Activated CD4-positive, alpha-beta T cell treated with anti-CD3 and anti-CD28 coated beads, Interleukin-2, amount 50 U/mL, for 48 hours (primary cell): Measurements from ENCODE around the gene EVL.
"Not testable (repeated sequence)": the region's sequence is repeated elsewhere in the genome, so short reads cannot be mapped to it uniquely, and the experiment has no call there.

ENCODE experiments used
- DNase-seq, 2 experiments: peaks; one replicate each; pipeline ENCODE4 v3.0.0-alpha.2; 2020

EVL gene, protein sequence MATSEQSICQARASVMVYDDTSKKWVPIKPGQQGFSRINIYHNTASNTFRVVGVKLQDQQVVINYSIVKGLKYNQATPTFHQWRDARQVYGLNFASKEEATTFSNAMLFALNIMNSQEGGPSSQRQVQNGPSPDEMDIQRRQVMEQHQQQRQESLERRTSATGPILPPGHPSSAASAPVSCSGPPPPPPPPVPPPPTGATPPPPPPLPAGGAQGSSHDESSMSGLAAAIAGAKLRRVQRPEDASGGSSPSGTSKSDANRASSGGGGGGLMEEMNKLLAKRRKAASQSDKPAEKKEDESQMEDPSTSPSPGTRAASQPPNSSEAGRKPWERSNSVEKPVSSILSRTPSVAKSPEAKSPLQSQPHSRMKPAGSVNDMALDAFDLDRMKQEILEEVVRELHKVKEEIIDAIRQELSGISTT

DNA sequence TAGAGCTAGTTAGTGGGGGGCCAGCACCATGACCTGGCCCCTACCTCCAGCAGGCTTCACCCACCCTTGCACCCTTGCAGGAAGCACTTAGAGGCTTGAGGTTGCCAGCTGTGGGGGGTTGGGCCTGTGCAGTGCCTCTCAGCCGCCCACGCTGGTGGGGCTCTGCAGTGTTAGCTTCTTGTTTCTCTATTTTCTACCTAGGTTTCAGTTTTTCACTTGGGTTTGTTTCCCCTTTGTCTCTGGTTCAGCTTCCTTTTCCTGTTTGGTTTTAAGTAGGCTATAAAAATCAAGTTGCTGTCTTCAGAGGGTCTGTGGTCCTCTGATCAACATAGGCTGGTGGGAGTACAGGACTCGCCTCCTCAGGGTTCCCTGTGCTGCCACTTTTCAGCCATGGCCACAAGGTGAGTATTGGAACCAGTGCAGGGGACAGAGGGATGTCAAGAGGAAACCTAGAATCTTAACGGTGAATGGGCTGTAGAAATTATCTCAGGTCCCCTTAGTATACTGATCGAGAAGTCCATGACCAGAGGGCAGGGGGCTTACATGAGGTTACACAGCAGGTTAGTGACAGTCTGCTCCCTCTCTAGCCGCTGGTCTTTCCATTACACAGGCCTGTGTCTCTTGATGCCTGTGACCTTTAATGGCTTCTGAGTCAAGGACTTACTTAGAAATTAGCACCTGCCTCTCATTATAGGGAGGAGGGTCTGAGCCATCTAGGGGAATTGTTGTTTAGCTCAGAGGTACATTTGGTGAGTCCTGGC is at the start of gene EVL:
Gene EVL (plus strand): TSS at position 312 of the 761 bp plus-strand sequence. CDS start 79 bp downstream, at position 391.
- DNase-seq, result peak; percentile 87 to 88

DNA sequence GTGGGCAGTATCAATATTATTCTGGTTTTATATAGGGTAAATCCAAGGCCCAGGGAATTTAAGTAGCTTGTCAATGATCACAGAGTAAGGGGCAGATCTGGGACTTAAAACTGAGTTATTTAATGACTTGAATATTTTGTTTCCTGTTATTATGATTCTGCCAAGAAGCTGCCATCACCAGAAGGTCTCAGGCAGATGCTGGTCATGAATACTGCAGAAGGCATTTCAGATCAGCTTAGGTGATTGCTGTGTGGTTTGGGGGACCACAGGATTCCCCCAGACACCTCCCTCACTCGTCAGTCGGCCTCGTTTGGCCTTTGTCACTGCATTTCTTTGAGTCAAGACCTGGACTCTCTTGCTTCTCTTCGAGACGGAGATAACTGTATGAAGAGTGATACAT is 47.7 kb upstream of the EVL start:
- DNase-seq, result no peak

DNA sequence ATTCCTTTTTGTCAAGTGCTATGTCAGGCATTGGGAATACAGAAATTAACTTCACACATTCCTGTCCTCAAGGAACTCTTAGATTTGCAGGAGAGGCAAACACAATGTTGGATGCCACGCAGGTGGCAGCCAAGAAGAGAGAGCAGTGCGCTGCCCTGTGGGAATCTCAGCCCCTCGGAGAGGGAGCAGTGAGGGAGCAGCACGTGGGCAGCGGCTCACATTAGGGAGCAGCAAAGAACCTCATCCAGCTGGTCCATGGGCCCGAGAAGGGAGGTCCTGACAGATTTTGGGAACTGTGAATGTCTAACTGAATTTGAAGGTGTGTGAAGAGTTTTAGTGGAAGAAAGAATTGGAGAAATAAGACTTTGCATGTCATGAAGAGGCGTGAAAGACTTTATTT is 47.2 kb upstream of the EVL start:
- no peak for DNase-seq

DNA sequence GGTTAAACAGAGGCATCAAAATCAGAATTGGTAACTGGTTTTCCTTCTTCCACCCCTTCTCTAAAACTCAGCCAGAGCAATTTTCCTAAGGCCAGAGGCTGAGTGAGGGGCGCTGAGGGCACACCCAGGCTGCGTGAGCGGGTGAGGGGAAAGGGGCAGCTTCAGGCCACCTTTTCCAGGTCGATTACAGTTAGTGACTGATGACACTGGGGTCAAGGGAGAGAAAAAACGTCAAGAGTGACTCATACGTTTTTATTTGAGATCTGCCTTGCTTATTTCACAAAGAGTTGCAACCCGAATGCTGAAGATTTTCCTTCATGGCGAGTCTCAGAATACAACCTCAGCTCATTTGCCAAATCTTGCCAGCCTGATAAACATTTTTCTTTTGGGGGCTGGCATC is 46.7 kb upstream of the EVL start:
- DNase-seq, result no peak

DNA sequence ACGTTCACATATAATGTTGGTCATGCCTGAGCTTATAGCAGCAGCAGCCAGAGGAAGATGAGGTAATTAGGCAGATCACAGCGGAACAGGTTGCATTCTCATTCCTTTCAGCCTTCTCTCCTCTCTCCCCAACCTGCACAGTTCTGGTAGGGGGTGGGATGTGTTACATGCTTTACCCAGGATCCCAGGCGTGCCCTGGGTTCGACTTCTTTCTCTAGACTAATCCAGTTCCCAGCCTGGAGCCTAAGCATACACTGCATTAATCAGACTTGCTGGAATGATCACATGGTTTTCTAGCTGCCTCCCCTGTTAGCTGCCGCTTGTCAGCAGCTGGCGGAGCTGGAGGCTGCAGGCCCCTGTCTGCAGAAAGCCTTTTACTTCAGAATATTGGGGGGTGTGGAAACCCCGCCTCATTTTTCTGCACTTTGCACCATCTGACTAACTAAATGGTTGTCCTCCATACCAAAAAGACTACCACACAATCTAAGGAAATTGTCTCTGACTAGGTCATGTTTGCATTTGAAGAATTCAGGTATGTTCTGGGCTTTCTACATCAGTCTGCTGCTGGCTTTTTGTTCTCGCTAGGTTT is 46.0 kb upstream of the EVL start:
- no peak for DNase-seq

DNA sequence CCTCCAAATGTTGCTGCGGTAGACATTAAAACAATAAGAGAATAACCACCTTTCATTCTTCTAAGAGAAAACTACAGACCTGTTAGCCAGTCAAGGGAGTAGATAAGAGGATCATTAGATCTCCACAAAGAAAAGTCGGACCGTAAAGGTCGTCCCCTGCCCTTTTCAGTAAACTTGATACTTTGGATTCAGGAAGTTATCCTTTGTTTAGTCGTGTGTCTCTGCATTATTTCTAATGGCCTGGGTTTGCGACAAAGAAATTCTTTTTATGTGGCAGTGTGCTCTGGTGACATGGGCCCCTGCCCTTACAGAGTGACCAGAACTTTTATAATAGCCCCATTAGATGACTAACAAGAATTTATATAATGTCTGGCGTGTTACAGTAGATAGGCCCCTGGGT is 44.6 kb upstream of the EVL start:
- DNase-seq, result no peak

DNA sequence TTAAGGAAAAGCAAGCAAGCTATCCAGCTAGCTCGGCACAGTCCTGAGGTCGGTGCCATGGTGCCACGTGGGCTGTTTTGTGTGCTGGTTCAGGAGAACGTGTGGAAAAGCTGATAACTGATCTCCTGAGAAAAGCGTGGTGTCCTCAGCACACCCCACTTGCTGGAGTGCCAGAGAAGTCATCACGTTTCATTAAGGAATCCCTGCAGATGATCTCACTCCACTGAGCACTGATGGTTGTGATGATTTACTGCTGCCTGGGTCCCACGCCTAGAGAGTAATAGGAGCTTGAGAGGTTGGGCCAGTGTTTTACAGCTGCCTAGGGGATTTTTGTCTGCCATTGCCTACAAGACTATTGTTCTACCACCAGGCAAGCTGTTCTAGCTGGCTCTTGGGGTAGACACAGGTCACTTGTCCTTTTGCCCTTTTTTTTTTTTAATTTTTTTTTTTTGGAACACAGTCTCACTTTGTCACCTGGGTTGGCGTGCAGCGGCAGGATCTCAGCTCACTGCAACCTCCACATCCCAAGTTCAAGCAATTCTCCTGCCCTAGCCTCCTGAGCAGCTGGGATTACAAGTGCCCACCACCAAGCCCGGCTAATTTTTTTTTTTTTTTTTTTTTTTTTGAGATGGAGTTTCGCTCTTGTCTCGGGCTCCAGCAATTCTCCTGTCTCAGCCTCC is 42.3 kb upstream of the EVL start:
- no peak for DNase-seq

DNA sequence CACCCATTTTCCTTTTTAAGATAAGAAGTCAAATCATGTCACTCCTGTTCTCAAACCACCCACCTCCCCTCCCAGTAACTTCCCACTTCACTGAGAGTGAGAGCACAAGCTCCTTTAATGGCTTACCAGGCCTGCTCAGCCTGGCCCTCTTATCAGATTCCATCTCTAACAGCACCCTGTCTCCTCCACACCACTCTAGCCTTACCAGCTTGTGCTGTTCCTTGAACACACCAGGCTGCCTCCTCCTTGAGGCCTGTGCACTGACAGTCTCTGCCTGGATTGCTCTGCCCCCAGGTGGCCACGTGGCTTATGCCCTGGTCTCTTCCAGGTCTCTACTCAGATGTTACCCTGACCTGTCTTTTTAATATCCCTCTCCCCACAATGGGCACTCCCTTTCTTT is 40.1 kb upstream of the EVL start:
- DNase-seq, result peak; percentile 10 to 39

DNA sequence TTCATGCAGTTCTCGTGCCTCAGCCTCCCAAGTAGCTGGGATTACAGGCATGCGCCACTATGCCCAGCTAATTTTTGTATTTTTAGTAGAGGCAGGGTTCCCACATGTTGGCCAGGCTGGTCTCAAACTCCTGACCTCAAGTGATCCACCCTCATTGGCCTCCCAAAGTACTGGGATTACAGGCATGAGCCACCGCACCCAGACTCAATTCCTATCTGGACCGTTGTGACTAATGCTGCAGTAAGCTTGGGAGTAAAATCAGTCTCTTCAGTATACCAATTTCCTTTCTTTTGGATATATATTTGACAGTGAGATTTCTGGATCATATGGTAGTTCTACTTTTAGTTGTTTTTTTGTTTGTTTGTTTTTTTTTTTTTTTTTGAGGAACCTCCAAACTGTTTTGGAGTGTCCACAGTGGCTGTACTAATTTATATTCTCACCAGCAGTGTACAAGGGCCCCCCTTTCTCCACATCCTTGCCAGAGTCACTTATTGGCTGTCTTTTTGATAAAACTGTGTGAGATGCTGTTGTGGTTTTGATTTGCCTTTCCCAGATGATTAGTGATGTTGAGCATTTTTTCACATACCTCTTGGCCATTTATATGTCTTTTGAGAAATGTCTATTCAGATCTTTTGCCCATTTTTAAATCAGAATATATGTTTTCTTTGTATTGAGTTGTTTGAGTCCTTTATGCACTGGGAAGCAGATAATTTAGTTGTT is 37.3 kb upstream of the EVL start:
- DNase-seq, result no peak

DNA sequence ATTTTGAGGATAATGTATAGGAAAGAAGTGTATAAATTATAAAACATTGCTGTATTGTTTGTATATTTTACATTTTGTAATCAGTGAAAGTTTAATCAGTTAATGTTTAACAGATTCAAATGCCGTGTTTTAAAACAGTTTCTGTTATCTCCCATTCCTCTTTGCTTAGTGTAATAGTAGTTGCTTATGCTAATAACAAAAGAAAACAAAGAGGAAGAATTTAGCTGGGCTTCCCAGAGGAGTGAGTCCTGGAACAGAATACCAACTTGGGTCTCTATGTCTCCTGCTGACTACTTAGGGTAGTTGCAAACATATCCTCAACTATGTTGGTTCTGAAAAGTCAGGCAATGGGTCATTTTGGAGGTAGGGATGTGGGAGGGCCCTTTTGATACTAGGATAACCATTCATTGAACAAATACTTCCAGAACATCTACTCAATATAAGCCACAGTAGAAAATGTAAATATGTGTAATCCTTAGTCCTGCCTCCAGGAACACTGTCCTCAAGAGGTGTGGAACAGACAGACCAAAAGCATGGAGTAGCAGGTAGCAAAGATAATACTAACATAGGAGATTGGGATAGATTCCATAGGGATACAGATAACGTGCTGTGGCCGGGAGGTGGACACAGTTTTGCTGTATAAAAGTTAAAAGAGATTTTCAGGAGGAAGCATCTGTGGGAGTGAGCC is 36.1 kb upstream of the EVL start:
- no peak for DNase-seq

DNA sequence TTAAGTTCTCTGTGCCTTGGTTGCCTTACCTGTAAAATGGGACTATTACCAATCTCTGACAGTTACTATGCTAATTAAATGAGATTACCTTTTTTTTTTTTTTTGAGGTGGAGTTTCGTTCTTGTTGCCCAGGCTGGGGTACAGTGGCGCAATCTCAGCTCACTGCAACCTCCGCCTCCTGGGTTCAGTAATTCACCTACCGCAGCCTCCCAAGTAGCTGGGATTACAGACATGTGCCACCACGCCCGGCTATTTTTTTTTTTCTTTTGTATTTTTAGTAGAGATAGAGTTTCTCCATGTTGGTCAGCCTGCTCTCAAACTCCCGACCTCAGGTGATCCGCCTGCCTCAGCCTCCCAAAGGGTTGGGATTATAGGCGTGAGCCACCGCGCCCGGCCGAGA is 35.2 kb upstream of the EVL start:
- DNase-seq, result not testable (repeated sequence)

DNA sequence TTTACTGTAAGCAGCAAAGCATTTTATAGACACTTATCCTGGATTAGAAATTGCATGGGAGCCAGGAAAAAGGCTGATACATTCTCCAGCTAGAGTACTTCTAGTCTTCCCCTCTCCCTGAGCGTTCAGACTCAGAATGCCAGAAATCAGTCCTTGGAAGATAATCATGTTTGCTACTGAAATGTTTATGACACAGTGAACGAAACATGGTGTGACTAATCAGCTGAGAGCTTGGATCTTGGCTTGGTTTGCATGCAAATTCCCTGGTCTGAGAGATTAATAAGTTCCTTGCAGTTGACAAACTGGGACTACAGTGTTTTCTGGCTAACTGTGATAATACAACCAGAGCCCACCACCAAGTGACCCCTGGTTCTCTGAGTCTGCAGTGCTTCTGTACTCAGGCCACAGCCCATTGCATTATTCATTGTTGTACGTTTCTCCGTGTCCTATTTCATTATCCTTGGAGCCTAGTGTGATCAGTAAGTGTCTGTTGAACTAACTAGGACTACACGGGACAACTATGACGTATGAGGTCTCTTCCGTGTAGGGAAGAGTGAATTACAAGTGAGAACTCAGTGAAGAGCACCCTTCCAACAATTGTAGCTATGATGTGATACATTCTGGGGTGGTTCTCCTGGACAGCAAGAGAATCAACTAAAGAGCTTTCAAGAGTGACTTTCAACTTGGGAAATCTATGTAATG is 34.6 kb upstream of the EVL start:
- no peak for DNase-seq

DNA sequence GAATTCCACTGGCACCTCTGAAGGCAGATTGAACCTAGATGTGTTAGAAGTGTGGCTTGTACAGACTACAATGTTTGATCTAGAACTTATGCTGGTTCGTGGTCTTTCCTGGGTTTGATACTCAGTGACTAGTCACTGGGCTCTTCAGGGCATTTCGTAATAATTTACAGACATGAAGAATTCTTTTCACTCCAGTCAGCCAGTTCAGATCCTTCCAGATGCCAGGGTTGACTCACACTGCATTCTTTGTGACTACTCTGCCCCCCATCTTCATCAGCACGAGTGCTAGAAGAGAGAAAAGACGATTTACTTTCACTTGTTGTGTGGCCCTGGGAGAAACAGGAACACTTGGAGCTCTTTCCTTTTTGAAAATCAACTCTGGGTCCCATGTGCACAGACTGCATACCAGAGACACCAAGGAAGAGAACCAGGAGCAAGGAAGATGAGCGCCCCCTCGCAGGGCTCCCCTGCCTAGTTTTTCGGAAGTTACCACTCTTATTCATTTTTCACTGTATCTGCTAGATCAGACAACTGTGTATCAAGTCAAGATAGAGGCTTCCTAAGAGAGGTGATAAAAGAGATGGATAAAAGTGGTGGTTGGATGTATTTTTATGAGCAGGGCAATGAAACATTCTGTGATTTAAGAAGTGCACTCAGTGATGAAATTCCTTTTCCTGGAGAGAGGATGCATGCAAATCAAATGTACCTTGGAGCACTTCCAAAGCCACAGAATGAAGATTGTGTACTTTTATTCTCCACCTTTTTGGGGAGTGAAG is 33.5 kb upstream of the EVL start:
- DNase-seq, result no peak

DNA sequence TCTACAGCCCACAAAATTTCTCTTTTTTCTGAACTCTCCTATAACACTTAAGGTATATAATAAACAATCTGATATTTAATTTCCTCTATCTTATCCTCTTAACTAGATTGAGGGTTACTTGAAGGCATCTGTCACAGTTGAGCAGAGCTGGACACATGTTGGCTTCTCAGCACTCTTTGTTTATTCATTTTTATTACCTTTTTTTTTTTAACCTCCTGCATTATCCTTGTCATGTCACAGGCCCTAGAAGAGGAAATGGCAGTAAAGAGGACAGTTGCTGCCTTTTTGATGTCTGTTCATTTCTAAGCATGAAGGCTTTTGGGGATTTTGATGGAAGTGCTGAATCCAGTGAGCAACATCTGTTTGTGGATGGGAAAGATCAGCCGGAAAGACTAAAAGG is 32.5 kb upstream of the EVL start:
- DNase-seq, result no peak

DNA sequence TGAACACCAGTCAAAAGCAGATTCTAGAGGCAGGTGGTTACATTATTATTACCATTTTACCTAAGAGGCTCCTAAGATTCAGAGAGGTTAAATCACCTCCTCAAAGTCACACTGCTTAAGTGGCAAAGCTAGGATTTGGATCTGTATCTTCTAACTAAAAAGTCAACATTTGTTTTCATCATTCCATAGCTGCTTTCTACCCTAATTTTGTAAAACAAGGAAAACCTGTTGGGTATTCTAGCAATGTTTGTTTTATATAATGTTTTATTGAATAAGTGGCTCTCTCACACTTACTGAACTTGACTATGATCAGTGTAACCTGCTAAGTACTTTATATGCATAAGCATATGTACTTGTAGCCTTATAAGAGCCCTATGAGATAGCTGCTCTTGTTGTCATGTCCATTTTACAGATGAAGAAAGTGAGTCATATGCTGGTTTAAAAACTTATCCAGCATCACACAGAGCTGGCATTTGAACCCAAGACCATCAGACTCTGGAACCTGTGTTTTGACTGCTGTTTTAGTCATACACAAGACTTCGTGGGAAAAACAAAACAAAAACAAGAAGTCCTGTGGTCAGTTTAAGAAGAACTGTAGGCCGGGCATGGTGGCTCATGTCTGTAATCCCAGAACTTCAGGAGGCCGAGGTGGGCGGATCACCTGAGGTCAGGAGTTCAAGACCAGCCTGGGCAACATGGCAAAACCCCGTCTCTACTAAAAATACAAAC is 31.7 kb upstream of the EVL start:
- no peak for DNase-seq

DNA sequence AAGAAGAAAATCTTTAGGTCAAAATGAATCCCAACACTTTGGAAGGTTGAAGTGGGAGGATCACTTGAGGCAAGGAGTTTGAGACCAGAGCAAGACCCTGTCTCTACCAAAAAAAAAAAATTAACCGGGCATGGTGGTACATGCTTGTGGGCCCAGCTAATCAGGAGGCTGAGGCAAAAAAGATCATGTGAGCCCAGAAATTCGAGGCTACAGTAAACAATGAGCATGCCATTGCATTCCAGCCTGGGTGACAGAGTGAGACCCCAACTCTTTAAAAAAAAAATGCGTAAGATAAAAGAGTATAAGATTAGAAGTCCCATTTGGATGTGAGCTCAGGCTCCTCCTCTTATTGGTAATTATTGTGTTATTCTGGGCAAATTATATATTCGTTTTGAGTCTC is 30.8 kb upstream of the EVL start:
- DNase-seq, result no peak

DNA sequence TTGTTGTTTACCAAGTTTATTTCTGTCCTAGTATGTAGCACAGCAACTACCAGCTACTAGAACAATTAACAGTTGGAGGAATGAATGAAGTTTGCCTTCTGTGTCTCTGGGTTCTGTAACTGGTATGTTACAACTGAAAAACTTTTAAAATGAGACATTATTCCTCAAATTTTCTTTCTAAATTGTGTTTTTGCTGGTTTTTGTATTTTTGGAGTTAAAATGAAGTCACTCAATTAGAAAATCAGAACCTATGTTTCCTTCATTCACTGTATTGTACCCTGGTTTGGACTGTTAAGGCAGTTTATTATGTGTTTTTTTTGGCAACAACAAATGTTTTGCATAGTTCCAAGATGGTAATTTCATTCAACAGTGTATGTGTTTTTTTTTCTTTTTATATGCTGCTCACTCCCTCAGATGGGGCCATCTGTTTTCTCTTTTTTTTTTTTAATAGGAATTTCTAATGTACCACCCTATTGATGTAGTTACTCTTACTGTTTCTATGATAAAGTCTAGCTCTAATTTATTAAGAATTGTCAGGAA is 30.2 kb upstream of the EVL start:
- no peak for DNase-seq

DNA sequence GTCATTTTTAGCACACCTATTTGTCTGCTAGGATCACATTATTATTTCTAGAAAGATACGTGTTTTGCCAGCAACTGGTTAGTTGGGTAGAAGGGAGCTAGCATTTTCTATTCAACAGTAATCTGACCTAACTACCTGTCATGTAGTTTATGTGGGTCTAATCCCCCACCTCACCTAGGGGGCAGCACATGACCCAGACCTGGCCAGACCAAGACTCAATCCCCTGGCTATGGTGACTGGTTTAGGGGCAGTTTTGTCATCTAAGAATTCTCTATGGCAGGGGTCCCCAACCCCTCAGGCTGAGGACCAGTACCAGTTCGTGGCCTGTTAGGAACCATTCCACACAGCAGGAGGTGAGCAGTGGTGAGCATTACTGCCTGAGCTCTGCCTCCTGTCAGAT is 29.5 kb upstream of the EVL start:
- no peak for DNase-seq

DNA sequence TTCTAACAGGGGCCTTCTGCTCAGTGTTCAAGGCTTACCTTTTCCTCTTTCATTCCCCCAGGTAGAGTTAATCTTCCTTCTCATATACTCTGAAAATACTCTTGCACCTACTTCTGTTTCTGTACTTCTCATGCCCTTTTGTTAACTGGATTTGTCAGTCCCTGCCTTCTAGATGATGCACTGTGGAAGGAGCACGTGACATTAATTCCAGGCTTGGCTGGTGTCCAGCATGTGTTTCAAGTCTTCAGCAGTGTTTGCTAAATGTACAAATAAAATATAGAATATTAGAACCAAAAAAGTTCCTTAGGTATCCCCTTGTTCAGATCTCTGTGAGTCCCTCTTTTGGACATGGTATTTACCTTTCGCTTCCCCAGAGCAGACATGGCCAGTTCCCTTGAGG is 27.9 kb upstream of the EVL start:
- no peak for DNase-seq

DNA sequence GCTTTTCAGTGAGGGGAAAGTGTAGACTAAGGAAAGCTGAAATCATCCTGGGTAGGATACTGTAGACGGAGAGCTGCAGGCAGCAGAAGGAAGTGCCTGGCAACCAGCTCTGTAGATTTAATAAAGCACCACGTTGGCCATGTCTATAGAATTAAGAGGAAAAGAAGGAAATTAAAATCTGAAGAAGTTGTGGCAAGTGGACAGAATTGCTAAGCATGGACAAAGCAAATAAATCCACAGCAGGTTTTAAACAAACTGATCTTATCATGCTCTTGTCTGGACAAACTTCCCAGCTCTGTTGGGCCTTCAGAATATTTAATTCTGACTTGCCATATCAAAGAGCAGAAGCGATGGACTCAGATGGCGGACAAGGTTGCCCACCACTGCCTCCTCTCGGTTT is 27.2 kb upstream of the EVL start:
- DNase-seq, result no peak
